B cell (primary cell): ENCODE results near the gene BTG1. TPM values are rescaled to one million over a fixed set of nuclear protein-coding genes. Genes with fewer than 3 reads are reported as not detected.

Experiments used
- ATAC-seq: fragments of 200-7000 bp; cut with Tn5 transposase; one replicate; pipeline ENCODE4 v1.10.0; 2021; ENCODE audit warnings: low read depth, mild to moderate bottlenecking, moderate number of reproducible peaks, moderate library complexity
- CTCF ChIA-PET: fragments of 350-600 bp; sonication (Branson Sonifier 250); formaldehyde crosslinking; loops from one replicate; lab custom pipeline; 2021; ENCODE audit warnings: antibody characterized with exemption, inconsistent platforms; lab: Charles Lee
- POLR2A ChIA-PET: fragments of 350-600 bp; sonication (Branson Sonifier 250); formaldehyde crosslinking; loops from one replicate; lab custom pipeline; 2021; ENCODE audit warnings: antibody characterized with exemption; lab: Charles Lee
- DNase-seq: peaks from one replicate; pipeline ENCODE4 v3.0.0; 2013
- H2AFZ ChIP-seq: 2 replicates; pipeline ENCODE4 v1.6.1; 2012; ENCODE audit warnings: mild to moderate bottlenecking, low read depth, low read length; ENCODE audit not compliant: insufficient read depth, poor library complexity, severe bottlenecking
- H3K27ac ChIP-seq, 2 donors: 1 replicate in 1 of 2; 2 replicates in 1 of 2; pipeline ENCODE4 v1.5.1; 2012 to 2013; ENCODE audit warnings: low read length in 2 of 2, mild to moderate bottlenecking in 2 of 2, moderate library complexity in 1 of 2
- H3K27me3 ChIP-seq, 4 experiments: fragments of 200-600 bp in 1 of 4; sonication (generic) in 1 of 4; replicated peaks in 1 of 4; 1 replicate in 2 of 4; 2 replicates in 2 of 4; pipeline versions ENCODE4 v1.6.1 to v1.7.0; 2013 to 2016; ENCODE audit warnings: low read length in 3 of 4, mild to moderate bottlenecking in 2 of 4, mixed read lengths in 1 of 4, moderate library complexity in 1 of 4; ENCODE audit not compliant: insufficient read depth in 4 of 4, control insufficient read depth in 3 of 4; ENCODE audit errors: control extremely low read depth in 1 of 4
- H3K36me3 ChIP-seq, 2 experiments: replicated peaks in 1 of 2; 1 replicate in 1 of 2; 2 replicates in 1 of 2; pipeline versions ENCODE4 v1.6.1 to v1.7.1; 2013; ENCODE audit warnings: low read length in 1 of 2; ENCODE audit not compliant: insufficient read depth in 2 of 2, control insufficient read depth in 1 of 2; ENCODE audit errors: control extremely low read depth in 1 of 2, extremely low read depth in 1 of 2
- H3K4me1 ChIP-seq, 2 donors: fragments of 200-600 bp in 1 of 2; sonication (generic) in 1 of 2; 1 replicate in 1 of 2; 2 replicates in 1 of 2; pipeline versions ENCODE4 v1.5.1 to v1.6.1; 2013 to 2017; ENCODE audit warnings: low read length in 2 of 2; ENCODE audit not compliant: control insufficient read depth in 2 of 2, insufficient read depth in 2 of 2
- H3K4me2 ChIP-seq: replicated peaks from 2 replicates; pipeline ENCODE3; 2012; ENCODE audit warnings: mild to moderate bottlenecking, low read depth, low read length; ENCODE audit not compliant: poor library complexity, severe bottlenecking
- H3K4me3 ChIP-seq, 5 experiments: fragments of 200-600 bp in 1 of 5; sonication (generic) in 1 of 5; 1 replicate in 3 of 5; 2 replicates in 2 of 5; pipeline versions ENCODE4 v1.5.1 to v1.7.0; 2011 to 2016; ENCODE audit warnings: low read length in 4 of 5, mild to moderate bottlenecking in 4 of 5, low read depth in 2 of 5, control low read depth in 1 of 5, moderate library complexity in 1 of 5; ENCODE audit not compliant: insufficient read depth in 1 of 5; ENCODE audit errors: control extremely low read depth in 1 of 5, extremely low read depth in 1 of 5
- H3K79me2 ChIP-seq: fragments of 200-600 bp; sonication (generic); one replicate; pipeline ENCODE4 v1.6.0; 2016; ENCODE audit warnings: low read length; ENCODE audit not compliant: control insufficient read depth, insufficient read depth
- H3K9ac ChIP-seq: fragments of 200-600 bp; sonication (generic); 2 replicates; pipeline ENCODE4 v1.6.1; 2017; ENCODE audit warnings: mild to moderate bottlenecking, low read length, moderate library complexity
- H3K9me3 ChIP-seq, 3 donors: one replicate each; pipeline versions ENCODE4 v1.6.1 to v1.7.1; 2013; ENCODE audit warnings: low read length in 2 of 3; ENCODE audit not compliant: control insufficient read depth in 2 of 3, insufficient read depth in 1 of 3; ENCODE audit errors: control extremely low read depth in 1 of 3
- H4K20me1 ChIP-seq: 2 replicates; pipeline ENCODE4 v1.6.0; 2012; ENCODE audit warnings: mild to moderate bottlenecking, low read length; ENCODE audit not compliant: insufficient read depth, control insufficient read depth, poor library complexity, severe bottlenecking
- H3K27ac Mint-ChIP-seq: one replicate; pipeline ENCODE4 v1.8.0; 2021; ENCODE audit warnings: mixed read lengths
- H3K27me3 Mint-ChIP-seq: one replicate; pipeline ENCODE4 v1.8.0; 2021; ENCODE audit warnings: mixed read lengths
- H3K4me1 Mint-ChIP-seq: one replicate; pipeline ENCODE4 v1.8.0; 2021; ENCODE audit warnings: mixed read lengths
- H3K4me3 Mint-ChIP-seq: one replicate; pipeline ENCODE4 v1.8.0; 2021; ENCODE audit warnings: mixed read lengths
- H3K9me3 Mint-ChIP-seq: one replicate; pipeline ENCODE4 v1.8.0; 2022; ENCODE audit warnings: mixed read lengths; ENCODE audit not compliant: insufficient read depth
- CTCF ChIP-seq: fragments of 200-600 bp; IDR thresholded peaks from one replicate; pipeline ENCODE4 v1.8.0; 2022; ENCODE audit warnings: antibody characterized with exemption, mild to moderate bottlenecking
- EZH2 ChIP-seq: IDR thresholded peaks from 2 replicates; pipeline ENCODE4 v1.6.1; 2012; ENCODE audit warnings: borderline replicate concordance, low read depth, mild to moderate bottlenecking, moderate library complexity, low read length; ENCODE audit not compliant: insufficient read depth, poor library complexity, severe bottlenecking
- WGBS: methylation state at CpG from one replicate; pipeline ENCODE4 v1.1.5; 2013; ENCODE audit warnings: missing lambda C conversion rate; ENCODE audit not compliant: insufficient coverage; 5-methylcytosine and 5-hydroxymethylcytosine counted together
- intact Hi-C: fragments of 100-400 bp; cut with micrococcal nuclease; formaldehyde crosslinking; loops from one replicate; pipeline ENCODE4 v1.10.0; 2022
- polyA plus RNA-seq: library from polyadenylated mRNA; depleted of rRNA; stranded (reverse); fragments of >200 nt; gene quantifications from 2 replicates; pipeline ENCODE4 v1.2.3, GENCODE V29; 2012
- total RNA-seq, 2 donors: library from RNA; stranded (reverse); fragments of 120-200 nt in 1 of 2; gene quantifications; 1 replicate in 1 of 2; 2 replicates in 1 of 2; pipeline versions ENCODE4 v1.2.3 to v1.2.4, GENCODE V29; 2013 to 2022

The BTG1 gene
- total and polyA plus RNA-seq, 2 donors (not counting 1 experiment from before 2014, with no cell fraction given) = 322 to 733 TPM

GRCh38 chr12:92128612-92129011 lies 17.0 kb downstream of the BTG1 start:
- Histone ChIP-seq H3K9ac (no peak overlapping the region), H3K4me3 (no peak overlapping the region), H3K9me3 (peaks cover 0 to 4% (median 0%) of the 10 kb centered on the region in 3 donors), H4K20me1 (peaks cover 18% of the 10 kb centered on the region), H3K27ac (no peak overlapping the region), H3K36me3 (peaks cover 0 to 15% of the 10 kb centered on the region in 2 experiments), H3K79me2 (peaks cover 79% of the 10 kb centered on the region), H3K27me3 (no peaks in the 10 kb centered on the region), H2AFZ (no peak overlapping the region), H3K4me1 (peaks cover 38 to 45% of the 10 kb centered on the region in 2 donors), H3K4me2 (no peak overlapping the region)
- CTCF ChIA-PET = interaction anchor here (1.4 kb wide), 1 partner anchor 17 kb away, joined by 4 read pairs; the partner anchor contains the start of gene BTG1
- WGBS = 100% methylated on average over 1 of the region's 1 CpG
- POLR2A ChIA-PET = interaction anchor here (0.7 kb wide), 1 partner anchor 461 kb away, joined by 3 read pairs; no protein-coding TSS in a partner anchor
- intact Hi-C loops = no loop called here
- no peaks in the 10 kb centered on the region for H3K9me3 Mint-ChIP-seq
- ATAC-seq = no peak
- TF ChIP-seq CTCF (no peak), EZH2 (no peak)
- no peak overlapping the region for H3K4me3 Mint-ChIP-seq
- no peak for DNase-seq
- H3K4me1 Mint-ChIP-seq = peaks cover 71% of the 10 kb centered on the region
- no peak overlapping the region for H3K27ac Mint-ChIP-seq
- H3K27me3 Mint-ChIP-seq = no peaks in the 10 kb centered on the region

GRCh38 chr12:92124689-92125029 lies 21.0 kb downstream of the BTG1 start:
- 44% methylated on average over 3 of the region's 6 CpGs for WGBS
- Mint-ChIP-seq H3K27ac (peak overlapping the region; percentile 6), H3K9me3 (peaks cover 5% of the 10 kb centered on the region), H3K4me3 (peak overlapping the region; percentile 8), H3K27me3 (no peaks in the 10 kb centered on the region), H3K4me1 (peaks cover 38% of the 10 kb centered on the region)
- Histone ChIP-seq H3K36me3 (peaks cover 1 to 8% of the 10 kb centered on the region in 2 experiments), H3K27me3 (no peaks in the 10 kb centered on the region), H2AFZ (no peak overlapping the region), H4K20me1 (no peaks in the 10 kb centered on the region), H3K9me3 (peaks cover 0 to 14% (median 8%) of the 10 kb centered on the region in 3 donors), H3K27ac (peak overlapping the region in 1 of 2 donors; percentile 43), H3K4me3 (peak overlapping the region in 1 of 5 experiments; percentile 6), H3K4me1 (peaks cover 18 to 20% of the 10 kb centered on the region in 2 donors), H3K4me2 (peak overlapping the region; percentile 54), H3K9ac (no peak overlapping the region), H3K79me2 (peaks cover 62% of the 10 kb centered on the region)
- POLR2A ChIA-PET = interaction anchor here (0.9 to 3.6 kb wide), 2 partner anchors 12 to 21 kb away, joined by 4 to 13 read pairs; partner anchors contain the start of gene BTG1
- no peak for DNase-seq
- intact Hi-C loops = no loop called here
- no peak for TF ChIP-seq CTCF
- TF ChIP-seq EZH2 = no peak
- CTCF ChIA-PET = interaction anchor here (0.6 to 1.7 kb wide), 6 partner anchors 9 to 284 kb away, joined by 3 to 5 read pairs (median 3); partner anchors contain the start of gene BTG1
- ATAC-seq = peak; percentile 12
